Endothelial cell of umbilical vein (primary cell): ENCODE results near the gene PCDHGA5. TPM values are rescaled to one million over a fixed set of nuclear protein-coding genes. Genes with fewer than 3 reads are reported as not detected.

Source experiments
- BruUV-seq: library from RNA; stranded (reverse); fragments of 400-500 nt; replicated peaks from 2 replicates; lab custom pipeline; 2021; lab: Mats Ljungman, UMichigan
- CTCF ChIA-PET: fragments of 300-600, 350-600 bp; sonication (Branson Sonifier 250); formaldehyde crosslinking; loops from one replicate; lab custom pipeline; 2021; ENCODE audit warnings: antibody characterized with exemption, inconsistent platforms; lab: Charles Lee
- POLR2A ChIA-PET: fragments of 300-600, 350-600 bp; sonication (Branson Sonifier 250); formaldehyde crosslinking; loops from one replicate; lab custom pipeline; 2021; ENCODE audit warnings: antibody characterized with exemption, inconsistent platforms; lab: Charles Lee
- DNase-seq: peaks from one replicate; pipeline ENCODE4 v3.0.0-alpha.2; 2011; ENCODE audit warnings: low read depth, low spot score
- FAIRE-seq: peaks from 2 replicates; lab custom pipeline; 2011; peaks lifted over from hg19 to GRCh38; lab: Jason Lieb, UNC
- H2AFZ ChIP-seq: 2 replicates; pipeline ENCODE4 v1.6.0; 2012; ENCODE audit warnings: low read depth, low read length, control low read depth, inconsistent platforms
- H3K27ac ChIP-seq: 2 replicates; pipeline ENCODE4 v1.5.1; 2011; ENCODE audit warnings: low read depth, mild to moderate bottlenecking, control low read depth, low read length, moderate library complexity; ENCODE audit not compliant: insufficient read depth
- H3K27me3 ChIP-seq, 2 experiments: 2 replicates each; pipeline versions ENCODE4 v1.6.0 to v1.6.1; 2011; ENCODE audit warnings: low read length in 2 of 2, mixed read lengths in 1 of 2; ENCODE audit not compliant: control insufficient read depth in 2 of 2, insufficient read depth in 2 of 2
- H3K36me3 ChIP-seq, 2 experiments: 2 replicates in 1 of 2; 3 replicates in 1 of 2; pipeline ENCODE4 v1.5.1; 2011; ENCODE audit warnings: low read length in 2 of 2, mild to moderate bottlenecking in 1 of 2, moderate library complexity in 1 of 2; ENCODE audit not compliant: control insufficient read depth in 2 of 2, insufficient read depth in 2 of 2; ENCODE audit errors: extremely low read depth in 1 of 2
- H3K4me1 ChIP-seq: 3 replicates; pipeline ENCODE4 v1.5.1; 2011; ENCODE audit warnings: mild to moderate bottlenecking, low read length; ENCODE audit not compliant: control insufficient read depth, insufficient read depth; ENCODE audit errors: extremely low read depth
- H3K4me2 ChIP-seq: 2 replicates; pipeline ENCODE4 v1.6.1; 2011; ENCODE audit warnings: low read length, control low read depth, mixed read lengths; ENCODE audit not compliant: insufficient read depth
- H3K4me3 ChIP-seq, 3 experiments: fragments of 200-600 bp in 1 of 3; sonication (generic), shearing (Covaris generic) in 1 of 3; replicated peaks in 1 of 3; 2 replicates each; pipeline ENCODE4 v1.5.1; 2011 to 2016; ENCODE audit warnings: control low read depth in 3 of 3, low read length in 3 of 3, mild to moderate bottlenecking in 2 of 3, inconsistent platforms in 1 of 3, low read depth in 1 of 3, moderate library complexity in 1 of 3; ENCODE audit not compliant: insufficient read depth in 1 of 3
- H3K79me2 ChIP-seq: 2 replicates; pipeline ENCODE4 v1.6.0; 2012; ENCODE audit warnings: low read length, inconsistent platforms; ENCODE audit not compliant: control insufficient read depth, insufficient read depth
- H3K9ac ChIP-seq: replicated peaks from 2 replicates; pipeline ENCODE3; 2011; ENCODE audit warnings: low read length, control low read depth; ENCODE audit not compliant: insufficient read depth; ENCODE audit errors: extremely low read depth
- H3K9me1 ChIP-seq: replicated peaks from 3 replicates; pipeline ENCODE4 v1.6.0; 2011; ENCODE audit warnings: mild to moderate bottlenecking, low read length; ENCODE audit not compliant: control insufficient read depth, insufficient read depth; ENCODE audit errors: extremely low read depth
- H3K9me3 ChIP-seq: replicated peaks from 2 replicates; pipeline ENCODE4 v1.5.1; 2012; ENCODE audit warnings: low read length, inconsistent platforms; ENCODE audit not compliant: control insufficient read depth, insufficient read depth
- H4K20me1 ChIP-seq: replicated peaks from 2 replicates; pipeline ENCODE3; 2011; ENCODE audit warnings: mild to moderate bottlenecking, low read length; ENCODE audit not compliant: control insufficient read depth, insufficient read depth; ENCODE audit errors: extremely low read depth
- EZH2 ChIP-seq: IDR thresholded peaks from 2 replicates; pipeline ENCODE4 v1.6.1; 2012; ENCODE audit warnings: borderline replicate concordance, low read depth, mild to moderate bottlenecking, moderate library complexity, low read length, inconsistent platforms; ENCODE audit not compliant: severe bottlenecking
- FOS ChIP-seq: IDR thresholded peaks from 2 replicates; pipeline ENCODE4 v1.6.1; 2011; ENCODE audit warnings: mild to moderate bottlenecking, low read length, moderate library complexity, borderline replicate concordance; ENCODE audit not compliant: insufficient read depth
- GATA2 ChIP-seq: IDR thresholded peaks from 2 replicates; pipeline ENCODE4 v1.7.0; 2011; ENCODE audit warnings: low read depth, mild to moderate bottlenecking, moderate library complexity, mixed read lengths, low read length; ENCODE audit not compliant: insufficient read length, insufficient read depth
- MYC ChIP-seq: IDR thresholded peaks from one replicate; pipeline ENCODE4 v1.6.1; 2011; ENCODE audit warnings: mild to moderate bottlenecking, low read depth, low read length
- POLR2AphosphoS5 ChIP-seq: IDR thresholded peaks from 2 replicates; pipeline ENCODE4 v1.6.1; 2012; ENCODE audit warnings: low read depth, mild to moderate bottlenecking, control low read depth, low read length, moderate library complexity; ENCODE audit not compliant: insufficient read depth
- dilution Hi-C: fragments of 300-500 bp; cut with MboI; formaldehyde crosslinking; loops from one replicate; pipeline ENCODE4 v1.15.0; 2019; ENCODE audit warnings: low sequenced_read_pairs; ENCODE audit not compliant: extremely low pct_ligation_motif_present
- intact Hi-C: fragments of 100-400 bp; cut with micrococcal nuclease; formaldehyde crosslinking; loops from one replicate; pipeline ENCODE4 v1.10.0; 2022
- polyA plus RNA-seq, 4 experiments: library from polyadenylated mRNA; depleted of rRNA in 3 of 4; stranded (reverse) in 3 of 4; unstranded in 1 of 4; fragments of >200 nt; gene quantifications; 2 replicates each; pipeline versions ENCODE4 v1.2.1 to v1.2.3, GENCODE V29; 2011 to 2012; ENCODE audit warnings: missing spikeins in 1 of 4
- total RNA-seq: library from RNA; stranded (reverse); gene quantifications from 2 replicates; pipeline ENCODE4 v1.2.3, GENCODE V29; 2021
- TF ChIP-seq, protein P1 (sequence below): IDR thresholded peaks from 2 replicates; pipeline ENCODE4 v1.6.1; 2011; ENCODE audit not compliant: insufficient read depth, insufficient read length
- TF ChIP-seq, protein P2 (sequence below), 2 donors: IDR thresholded peaks; 1 replicate in 1 of 2; 2 replicates in 1 of 2; pipeline ENCODE4 v1.5.1; 2011; ENCODE audit warnings: low read length in 2 of 2, mild to moderate bottlenecking in 2 of 2, moderate library complexity in 2 of 2, control low read depth in 1 of 2, inconsistent platforms in 1 of 2, low read depth in 1 of 2; ENCODE audit not compliant: insufficient read depth in 1 of 2; ENCODE audit errors: extremely low read depth in 1 of 2

Gene PCDHGA5
- total and polyA plus RNA-seq, 2 donors (not counting 3 experiments of a cell fraction or from before 2014, with no cell fraction given) = 0.36 to 0.93 TPM

DNA sequence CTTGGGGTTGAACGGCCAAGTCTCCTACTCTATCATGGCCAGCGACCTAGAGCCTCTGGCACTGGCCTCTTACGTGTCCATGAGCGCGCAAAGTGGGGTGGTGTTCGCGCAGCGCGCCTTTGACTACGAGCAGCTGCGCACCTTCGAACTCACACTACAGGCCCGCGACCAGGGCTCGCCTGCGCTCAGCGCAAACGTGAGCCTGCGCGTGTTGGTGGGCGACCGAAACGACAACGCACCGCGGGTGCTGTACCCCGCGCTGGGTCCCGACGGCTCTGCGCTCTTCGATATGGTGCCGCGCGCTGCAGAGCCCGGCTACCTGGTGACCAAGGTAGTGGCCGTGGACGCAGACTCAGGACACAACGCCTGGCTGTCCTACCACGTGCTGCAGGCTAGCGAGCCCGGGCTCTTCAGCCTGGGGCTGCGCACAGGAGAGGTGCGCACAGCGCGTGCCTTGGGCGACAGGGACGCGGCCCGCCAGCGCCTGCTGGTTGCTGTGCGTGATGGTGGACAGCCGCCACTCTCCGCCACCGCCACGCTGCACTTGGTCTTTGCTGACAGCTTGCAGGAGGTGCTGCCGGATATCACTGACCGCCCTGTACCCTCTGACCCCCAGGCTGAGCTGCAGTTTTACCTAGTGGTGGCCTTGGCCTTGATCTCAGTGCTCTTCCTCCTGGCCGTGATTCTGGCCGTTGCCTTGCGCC is 35.7 kb downstream of the PCDHGA5 start:
- DNase-seq (no peak), FAIRE-seq (no peak)
- H3K36me3 ChIP-seq = no peaks in the 10 kb centered on the region
- no TSS peak for BruUV-seq
- TF ChIP-seq GATA2 = no peak
- TF ChIP-seq EZH2 = peak; percentile 41
- H3K4me3 ChIP-seq = no peak overlapping the region
- H4K20me1 ChIP-seq = no peaks in the 10 kb centered on the region
- no peaks in the 10 kb centered on the region for H3K9me3 ChIP-seq
- H3K4me1 ChIP-seq = peaks cover 2% of the 10 kb centered on the region
- dilution Hi-C loops = no loop called here
- H3K9me1 ChIP-seq = no peaks in the 10 kb centered on the region
- H3K79me2 ChIP-seq = no peaks in the 10 kb centered on the region
- CTCF ChIA-PET = interaction anchor here (0.9 to 2.0 kb wide), 3 partner anchors 10 to 164 kb away, joined by 3 to 6 read pairs (median 5); partner anchors contain the start of gene PCDHGA11
- H3K4me2 ChIP-seq = no peak overlapping the region
- H3K27me3 ChIP-seq = peaks cover 38 to 72% of the 10 kb centered on the region in 2 experiments
- no peak overlapping the region for H2AFZ ChIP-seq
- no peak overlapping the region for H3K9ac ChIP-seq
- intact Hi-C loops = no loop called here
- H3K27ac ChIP-seq = no peak overlapping the region
- POLR2A ChIA-PET = no interaction called here

DNA sequence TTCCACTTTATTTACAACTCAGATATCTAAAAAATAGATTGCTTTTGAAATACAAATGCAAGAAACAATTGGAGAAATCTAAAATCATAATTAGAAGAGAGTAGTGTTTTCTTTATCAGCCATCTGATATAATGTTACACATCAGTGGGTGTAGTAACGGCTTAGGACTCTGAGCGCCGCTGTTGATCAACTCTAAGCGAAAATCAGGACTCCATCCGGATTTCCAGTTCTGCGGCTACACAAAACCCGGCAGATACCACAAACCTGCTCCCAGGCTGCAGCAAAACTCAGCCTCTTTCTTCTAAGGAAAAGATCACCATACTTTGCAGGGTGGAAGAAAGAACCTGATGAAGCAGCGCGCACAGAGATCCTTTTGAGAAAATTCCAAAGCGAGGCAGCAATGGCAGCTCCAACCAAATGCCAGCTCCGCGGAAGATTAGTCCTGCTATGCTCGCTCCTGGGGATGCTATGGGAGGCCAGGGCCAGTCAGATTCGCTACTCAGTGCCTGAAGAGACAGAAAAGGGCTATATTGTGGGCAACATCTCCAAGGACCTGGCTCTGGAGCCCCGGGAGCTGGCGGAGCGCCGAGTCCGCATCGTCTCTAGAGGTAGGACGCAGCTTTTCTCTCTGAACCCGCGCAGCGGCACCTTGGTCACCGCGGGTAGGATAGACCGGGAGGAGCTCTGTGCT is 38.7 kb downstream of the PCDHGA5 start, which contains the start of gene PCDHGA9:
PCDHGA9 (plus strand) TSS at position 226 of the 691 bp plus-strand sequence; CDS start at position 401, 175 bp downstream.
- BruUV-seq = no TSS peak
- Histone ChIP-seq H3K27me3 (peaks cover 47 to 68% of the 10 kb centered on the region in 2 experiments), H3K36me3 (no peaks in the 10 kb centered on the region), H4K20me1 (no peaks in the 10 kb centered on the region), H3K4me1 (peaks cover 2% of the 10 kb centered on the region), H3K9me3 (no peaks in the 10 kb centered on the region), H3K4me3 (peak within 1 kb of the TSS in 2 of 3 experiments; percentile 9 to 28), H3K9me1 (no peaks in the 10 kb centered on the region), H2AFZ (no peak within 1 kb of the TSS), H3K4me2 (peak within 1 kb of the TSS; percentile 47), H3K79me2 (no peaks in the 10 kb centered on the region), H3K9ac (no peak within 1 kb of the TSS), H3K27ac (no peak within 1 kb of the TSS)
- FAIRE-seq = peak; percentile 59
- dilution Hi-C loops (no loop called here), intact Hi-C loops (no loop called here)
- ChIA-PET POLR2A (no interaction called here), CTCF (interaction anchor here (0.8 to 1.9 kb wide), 16 partner anchors 10 to 165 kb away, joined by 3 to 23 read pairs (median 4); partner anchors contain the start of genes PCDHGA10, PCDHGA11, PCDHGA12 and PCDHGB1)
- DNase-seq = no peak
- TF ChIP-seq, protein P1, sequence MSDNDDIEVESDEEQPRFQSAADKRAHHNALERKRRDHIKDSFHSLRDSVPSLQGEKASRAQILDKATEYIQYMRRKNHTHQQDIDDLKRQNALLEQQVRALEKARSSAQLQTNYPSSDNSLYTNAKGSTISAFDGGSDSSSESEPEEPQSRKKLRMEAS = no peak
- TF ChIP-seq POLR2AphosphoS5 = no peak
- no peak for TF ChIP-seq FOS
- TF ChIP-seq, protein P2, sequence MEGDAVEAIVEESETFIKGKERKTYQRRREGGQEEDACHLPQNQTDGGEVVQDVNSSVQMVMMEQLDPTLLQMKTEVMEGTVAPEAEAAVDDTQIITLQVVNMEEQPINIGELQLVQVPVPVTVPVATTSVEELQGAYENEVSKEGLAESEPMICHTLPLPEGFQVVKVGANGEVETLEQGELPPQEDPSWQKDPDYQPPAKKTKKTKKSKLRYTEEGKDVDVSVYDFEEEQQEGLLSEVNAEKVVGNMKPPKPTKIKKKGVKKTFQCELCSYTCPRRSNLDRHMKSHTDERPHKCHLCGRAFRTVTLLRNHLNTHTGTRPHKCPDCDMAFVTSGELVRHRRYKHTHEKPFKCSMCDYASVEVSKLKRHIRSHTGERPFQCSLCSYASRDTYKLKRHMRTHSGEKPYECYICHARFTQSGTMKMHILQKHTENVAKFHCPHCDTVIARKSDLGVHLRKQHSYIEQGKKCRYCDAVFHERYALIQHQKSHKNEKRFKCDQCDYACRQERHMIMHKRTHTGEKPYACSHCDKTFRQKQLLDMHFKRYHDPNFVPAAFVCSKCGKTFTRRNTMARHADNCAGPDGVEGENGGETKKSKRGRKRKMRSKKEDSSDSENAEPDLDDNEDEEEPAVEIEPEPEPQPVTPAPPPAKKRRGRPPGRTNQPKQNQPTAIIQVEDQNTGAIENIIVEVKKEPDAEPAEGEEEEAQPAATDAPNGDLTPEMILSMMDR (IDR thresholded peaks at IDR 0.05; ENCODE audit: extremely low read depth in 1 of 2, insufficient read depth in 1 of 2, low read depth in 1 of 2, low read length in 2 of 2) = peak; percentile 37 to 57
- TF ChIP-seq MYC = no peak
- TF ChIP-seq EZH2 = no peak
- TF ChIP-seq GATA2 = no peak
